ENCODE measurements around the gene MFSD12.

- no peak for TF ChIP-seq CTCF (conservative IDR thresholded peaks at IDR 0.05)
- no peak for TF ChIP-seq ZFX (IDR thresholded peaks at IDR 0.05)
Measured at GRCh38 chr19:3551792-3552095, 5.6 kb downstream of the MFSD12 start.
